GM12878 (cell line): ENCODE results near the gene CCDC27. TPM values are rescaled to one million over a fixed set of nuclear protein-coding genes. Genes with fewer than 3 reads are reported as not detected.

ENCODE experiments used
- ATAC-seq: fragments of 200-7000 bp; cut with Tn5 transposase; 3 replicates; pipeline ENCODE4 v1.9.1; 2020; ENCODE audit warnings: mild to moderate bottlenecking, moderate library complexity
- BruUV-seq: library from RNA; stranded (reverse); fragments of 400-500 nt; replicated peaks from 2 replicates; lab custom pipeline; 2021; lab: Mats Ljungman, UMichigan
- CTCF ChIA-PET: fragments of 300-600 bp; sonication (Branson Sonifier 250); formaldehyde crosslinking; extraction: SDS; loops from one replicate; lab custom pipeline; 2021; ENCODE audit warnings: inconsistent platforms; lab: Yijun Ruan, JAX
- POLR2A ChIA-PET: fragments of 350-600 bp; formaldehyde crosslinking; extraction: SDS; loops from one replicate; lab custom pipeline; 2021; ENCODE audit warnings: inconsistent platforms; lab: Charles Lee
- RAD21 ChIA-PET: fragments of 300-600 bp; sonication (Branson Sonifier 250); formaldehyde crosslinking; loops from one replicate; lab custom pipeline; 2023; ENCODE audit warnings: antibody characterized with exemption; ENCODE audit not compliant: unreplicated experiment; lab: Charles Lee
- SMC1A ChIA-PET: fragments of 300-600 bp; sonication (Branson Sonifier 250); formaldehyde crosslinking; loops from one replicate; lab custom pipeline; 2023; ENCODE audit not compliant: unreplicated experiment, uncharacterized antibody; lab: Charles Lee
- DNase-seq: peaks from one replicate; pipeline ENCODE4 v3.0.0-alpha.2; 2011; ENCODE audit warnings: low read depth, low spot score
- FAIRE-seq: peaks from 3 replicates; lab custom pipeline; 2011; peaks lifted over from hg19 to GRCh38; lab: Jason Lieb, UNC
- H2AFZ ChIP-seq: 2 replicates; pipeline ENCODE4 v1.6.0; 2011; ENCODE audit warnings: low read depth, low read length, control low read depth; ENCODE audit not compliant: control insufficient read depth
- H3K27ac ChIP-seq: 2 replicates; pipeline ENCODE4 v1.5.1; 2011; ENCODE audit warnings: control low read depth; ENCODE audit not compliant: control insufficient read depth, insufficient read depth
- H3K27me3 ChIP-seq, 2 experiments: replicated peaks in 1 of 2; 2 replicates each; pipeline versions ENCODE4 v1.6.0 to v1.6.1; 2011; ENCODE audit warnings: low read length in 1 of 2; ENCODE audit not compliant: control insufficient read depth in 2 of 2, insufficient read depth in 2 of 2
- H3K36me3 ChIP-seq, 2 experiments: 2 replicates each; pipeline ENCODE4 v1.5.1; 2011; ENCODE audit warnings: low read length in 1 of 2; ENCODE audit not compliant: control insufficient read depth in 2 of 2, insufficient read depth in 2 of 2
- H3K4me1 ChIP-seq: 2 replicates; pipeline ENCODE4 v1.6.1; 2011; ENCODE audit warnings: mild to moderate bottlenecking, low read length, moderate library complexity, mixed read lengths; ENCODE audit not compliant: control insufficient read depth, insufficient read depth
- H3K4me2 ChIP-seq: 2 replicates; pipeline ENCODE4 v1.6.0; 2011; ENCODE audit warnings: control low read depth; ENCODE audit not compliant: control insufficient read depth, insufficient read depth
- H3K4me3 ChIP-seq: fragments of 200-600 bp; sonication (generic); 2 replicates; pipeline ENCODE4 v1.5.1; 2016
- H3K79me2 ChIP-seq: 2 replicates; pipeline ENCODE4 v1.6.0; 2011; ENCODE audit warnings: low read length; ENCODE audit not compliant: control insufficient read depth, insufficient read depth
- H3K9ac ChIP-seq: 2 replicates; pipeline ENCODE4 v1.8.0; 2011; ENCODE audit warnings: low read length, control low read depth, mixed read lengths; ENCODE audit not compliant: control insufficient read depth, insufficient read depth
- H3K9me3 ChIP-seq: replicated peaks from 3 replicates; pipeline ENCODE4 v1.5.1; 2011; ENCODE audit warnings: mild to moderate bottlenecking, low read length; ENCODE audit not compliant: control insufficient read depth, insufficient read depth
- H4K20me1 ChIP-seq: 2 replicates; pipeline ENCODE4 v1.6.0; 2011; ENCODE audit not compliant: control insufficient read depth, insufficient read depth
- CHD4 ChIP-seq: fragments of 200-600 bp; sonication (generic); IDR thresholded peaks from 2 replicates; pipeline ENCODE4 v1.6.1; 2016; ENCODE audit warnings: mild to moderate bottlenecking
- DPF2 ChIP-seq: fragments of 450-650 bp; IDR thresholded peaks from 2 replicates; pipeline ENCODE4 v1.6.1; 2017; ENCODE audit warnings: mild to moderate bottlenecking
- FOS ChIP-seq: IDR thresholded peaks from 3 replicates; pipeline ENCODE4 v1.6.1; 2011; ENCODE audit warnings: borderline replicate concordance; ENCODE audit not compliant: insufficient read length; ENCODE audit errors: extremely low read depth
- MEF2A ChIP-seq: IDR thresholded peaks from 2 replicates; pipeline ENCODE4 v1.6.1; 2011; ENCODE audit warnings: low read depth, mild to moderate bottlenecking, low read length, moderate library complexity; ENCODE audit not compliant: insufficient read depth
- MEF2B ChIP-seq: fragments of 450-650 bp; IDR thresholded peaks from 2 replicates; pipeline ENCODE4 v1.6.1; 2018; ENCODE audit warnings: mild to moderate bottlenecking, moderate library complexity; ENCODE audit not compliant: partially characterized antibody, poor library complexity, severe bottlenecking
- NFYA ChIP-seq: IDR thresholded peaks from 2 replicates; pipeline ENCODE4 v1.6.1; 2011; ENCODE audit warnings: low read depth, mild to moderate bottlenecking, low read length, improper control_type of control experiment, borderline replicate concordance
- SMAD1 ChIP-seq: fragments of 450-650 bp; IDR thresholded peaks from 2 replicates; pipeline ENCODE4 v1.6.1; 2018; ENCODE audit warnings: mild to moderate bottlenecking, low read depth; ENCODE audit not compliant: partially characterized antibody
- SUPT20H ChIP-seq: IDR thresholded peaks from 2 replicates; pipeline ENCODE4 v1.6.1; 2011; ENCODE audit warnings: low read depth, mild to moderate bottlenecking, low read length, moderate library complexity, borderline replicate concordance; ENCODE audit not compliant: control insufficient read depth
- TAF1 ChIP-seq: IDR thresholded peaks from 2 replicates; pipeline ENCODE4 v1.6.1; 2011; ENCODE audit warnings: mild to moderate bottlenecking, low read depth, low read length, borderline replicate concordance
- ZNF274 ChIP-seq: IDR thresholded peaks from one replicate; pipeline ENCODE4 v1.8.0; 2011; ENCODE audit not compliant: insufficient read length, insufficient read depth
- WGBS: methylation state at CpG from one replicate; pipeline ENCODE4 v1.1.6; 2016; ENCODE audit warnings: low lambda C conversion rate; ENCODE audit not compliant: insufficient replicate concordance, insufficient coverage; ENCODE audit errors: missing lambda C conversion rate; 5-methylcytosine and 5-hydroxymethylcytosine counted together
- in situ Hi-C: fragments of 300-500 bp; cut with MboI; formaldehyde crosslinking; loops from 9 replicates; pipeline ENCODE4 v1.14.3; 2018; ENCODE audit warnings: mixed read lengths
- intact Hi-C: fragments of 100-400 bp; cut with micrococcal nuclease; formaldehyde crosslinking; loops from one replicate; pipeline ENCODE4 v1.14.2; 2022; ENCODE audit not compliant: unreplicated experiment
- polyA plus RNA-seq, 11 experiments: library from polyadenylated mRNA; depleted of rRNA in 4 of 11; unstranded in 6 of 11; stranded (reverse) in 5 of 11; fragments of >200 nt; fragmentation: Nextera tagmentation in 4 of 11; fragmentation: Illumina TruSeq in 1 of 11; extraction: Ambion mirVana in 4 of 11; extraction: Trizol in 1 of 11; gene quantifications; 1 replicate in 1 of 11; 2 replicates in 10 of 11; pipeline versions ENCODE4 v1.2.1 to v1.2.3, GENCODE V29; 2011 to 2016; ENCODE audit warnings: inconsistent platforms in 2 of 11, missing spikeins in 2 of 11, low read depth in 1 of 11
- total RNA-seq, 4 experiments: library from RNA; depleted of rRNA in 3 of 4; stranded (reverse); fragments of >200 nt in 3 of 4; fragmentation: Illumina TruSeq in 1 of 4; extraction: Trizol in 1 of 4; gene quantifications; 2 replicates each; pipeline versions ENCODE4 v1.2.1 to v1.2.3, GENCODE V29; 2013 to 2021

Gene CCDC27
- total and polyA plus RNA-seq, 10 of the 15 experiments (the other 5 are each of a cell fraction or from before 2014, with no cell fraction given), result 0.05 TPM; not detected in 9

GRCh38 chr1:3761296-3762010 is 9.2 kb downstream of the CCDC27 start:
- no peak overlapping the region for H2AFZ ChIP-seq
- in situ Hi-C loops (no loop called here), intact Hi-C loops (no loop called here)
- no peak overlapping the region for H3K4me3 ChIP-seq
- H3K36me3 ChIP-seq, result no peaks in the 10 kb centered on the region
- H3K27ac ChIP-seq, result no peak overlapping the region
- FAIRE-seq, result no peak
- no peak overlapping the region for H3K9ac ChIP-seq
- H4K20me1 ChIP-seq, result no peaks in the 10 kb centered on the region
- H3K79me2 ChIP-seq, result no peaks in the 10 kb centered on the region
- RAD21 ChIA-PET, result no interaction called here
- H3K4me2 ChIP-seq, result no peak overlapping the region
- no peaks in the 10 kb centered on the region for H3K4me1 ChIP-seq
- no peaks in the 10 kb centered on the region for H3K27me3 ChIP-seq
- no peaks in the 10 kb centered on the region for H3K9me3 ChIP-seq
- no peak for DNase-seq
- no TSS peak for BruUV-seq
- SMC1A ChIA-PET, result no interaction called here
- CTCF ChIA-PET, result no interaction called here
- 48% methylated on average over 16 of the region's 17 CpGs for WGBS
- POLR2A ChIA-PET, result no interaction called here
- no peak for ATAC-seq
- TF ChIP-seq ZNF274 (no peak), DPF2 (no peak), NFYA (no peak), MEF2A (no peak), FOS (no peak), SMAD1 (no peak), TAF1 (no peak), CHD4 (no peak), MEF2B (no peak), SUPT20H (no peak)
